Vagina (tissue), 2 donors: ENCODE results near the gene NRG2.

ENCODE experiments used
- POLR2A ChIP-seq, 2 donors: fragments of 450-650 bp; IDR thresholded peaks; one replicate each; pipeline ENCODE4 v1.6.1; 2017; ENCODE audit warnings: antibody characterized with exemption in 2 of 2, mild to moderate bottlenecking in 2 of 2, moderate library complexity in 2 of 2
- POLR2AphosphoS5 ChIP-seq, 2 donors: sonication (generic); formaldehyde crosslinking; IDR thresholded peaks; one replicate each; pipeline ENCODE4 v1.9.0; 2017; ENCODE audit warnings: antibody characterized with exemption in 2 of 2, mild to moderate bottlenecking in 2 of 2, low read depth in 1 of 2; ENCODE audit not compliant: insufficient read depth in 1 of 2

DNA sequence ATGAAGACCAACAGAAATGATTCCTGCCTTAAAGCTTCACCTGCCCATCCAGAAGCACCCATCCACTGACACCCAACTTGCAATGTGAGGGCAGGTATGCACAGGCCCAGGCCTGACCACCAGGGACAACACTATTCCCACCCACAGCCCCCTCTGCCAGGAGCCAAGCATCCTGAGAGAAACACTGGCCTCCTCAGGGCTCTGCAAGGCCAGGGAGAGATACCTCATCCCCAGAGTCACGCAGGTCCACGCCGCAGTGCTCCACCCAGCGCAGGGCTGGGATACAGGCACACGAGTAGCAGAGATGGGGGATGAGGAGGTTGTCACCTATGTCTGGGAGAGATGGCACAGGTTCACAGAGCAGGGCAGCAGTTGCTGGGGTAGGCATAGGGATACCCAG is 148.1 kb downstream of the NRG2 start:
- TF ChIP-seq POLR2AphosphoS5 (IDR thresholded peaks at IDR 0.05; ENCODE audit: insufficient read depth in 1 of 2, low read depth in 1 of 2): no peak
- TF ChIP-seq POLR2A (IDR thresholded peaks at IDR 0.05): no peak
